SK-N-SH (cell line): ENCODE measurements around the gene EOGT. TPM values are rescaled to one million over a fixed set of nuclear protein-coding genes. Genes with fewer than 3 reads are reported as not detected.

Experiments used
- CTCF ChIA-PET: fragments of 300-600, 350-600 bp; formaldehyde crosslinking; extraction: SDS; loops from one replicate; lab custom pipeline; 2021; lab: Yijun Ruan, JAX
- POLR2A ChIA-PET: fragments of 350-600 bp; sonication (Branson Sonifier 250); formaldehyde crosslinking; extraction: SDS; loops from one replicate; lab custom pipeline; 2020; ENCODE audit warnings: antibody characterized with exemption, inconsistent platforms; lab: Yijun Ruan, JAX
- DNase-seq: peaks from one replicate; pipeline ENCODE4 v3.0.0; 2012
- H2AFZ ChIP-seq: fragments of 200-600 bp; sonication (generic); 2 replicates; pipeline ENCODE4 v1.8.1; 2016; ENCODE audit warnings: antibody characterized with exemption, mild to moderate bottlenecking, low read depth
- H3F3A ChIP-seq: fragments of 200-600 bp; sonication (generic); replicated peaks from 2 replicates; pipeline ENCODE3; 2016; ENCODE audit warnings: antibody characterized with exemption, mild to moderate bottlenecking; ENCODE audit not compliant: insufficient read depth
- H3K27ac ChIP-seq, 2 experiments: fragments of 200-500 bp in 1 of 2; fragments of 200-600 bp in 1 of 2; sonication (Bioruptor generic) in 1 of 2; sonication (generic), shearing (Covaris generic) in 1 of 2; 2 replicates each; pipeline versions ENCODE4 v1.5.1 to v1.6.1; 2014 to 2016; ENCODE audit warnings: low read depth in 2 of 2, inconsistent platforms in 1 of 2, low read length in 1 of 2, mild to moderate bottlenecking in 1 of 2, mixed read lengths in 1 of 2
- H3K27me3 ChIP-seq: fragments of 200-600 bp; sonication (generic), shearing (Covaris generic); 2 replicates; pipeline ENCODE4 v1.6.1; 2016; ENCODE audit warnings: mixed run types; ENCODE audit not compliant: insufficient read depth
- H3K36me3 ChIP-seq, 2 experiments: fragments of 200-500 bp in 1 of 2; fragments of 200-600 bp in 1 of 2; sonication (Bioruptor generic) in 1 of 2; sonication (generic) in 1 of 2; replicated peaks in 1 of 2; 2 replicates each; pipeline versions ENCODE3 to v1.5.1; 2014 to 2016; ENCODE audit warnings: low read length in 1 of 2, mild to moderate bottlenecking in 1 of 2; ENCODE audit not compliant: insufficient read depth in 2 of 2, control insufficient read depth in 1 of 2
- H3K4me1 ChIP-seq, 2 experiments: fragments of 200-500 bp in 1 of 2; fragments of 200-600 bp in 1 of 2; sonication (Bioruptor generic) in 1 of 2; sonication (generic), shearing (Covaris generic) in 1 of 2; 2 replicates each; pipeline versions ENCODE4 v1.5.1 to v1.6.1; 2014 to 2016; ENCODE audit warnings: low read depth in 1 of 2, low read length in 1 of 2, mixed run types in 1 of 2; ENCODE audit not compliant: insufficient read depth in 2 of 2, control insufficient read depth in 1 of 2
- H3K4me2 ChIP-seq: fragments of 200-600 bp; sonication (generic), shearing (Covaris generic); 2 replicates; pipeline ENCODE4 v1.6.1; 2017; ENCODE audit warnings: mixed run types
- H3K4me3 ChIP-seq, 2 experiments: fragments of 200-500 bp in 1 of 2; fragments of 200-600 bp in 1 of 2; sonication (Bioruptor generic) in 1 of 2; sonication (generic), shearing (Covaris generic) in 1 of 2; 2 replicates each; pipeline versions ENCODE4 v1.5.1 to v1.8.1; 2014 to 2016; ENCODE audit warnings: low read depth in 2 of 2, inconsistent platforms in 1 of 2, low read length in 1 of 2, mild to moderate bottlenecking in 1 of 2, mixed read lengths in 1 of 2, moderate library complexity in 1 of 2
- H3K79me2 ChIP-seq: fragments of 200-600 bp; sonication (generic); 2 replicates; pipeline ENCODE4 v1.8.1; 2017; ENCODE audit warnings: mild to moderate bottlenecking; ENCODE audit not compliant: insufficient read depth
- H3K9ac ChIP-seq: fragments of 200-600 bp; sonication (generic); 2 replicates; pipeline ENCODE4 v1.6.1; 2017; ENCODE audit warnings: mixed run types
- H3K9me2 ChIP-seq: fragments of 200-600 bp; sonication (generic); 2 replicates; pipeline ENCODE4 v1.6.1; 2017; ENCODE audit warnings: mixed run types
- H3K9me3 ChIP-seq: fragments of 200-600 bp; sonication (generic); 2 replicates; pipeline ENCODE4 v1.6.1; 2017; ENCODE audit warnings: mixed run types, mild to moderate bottlenecking, moderate library complexity
- H4K20me1 ChIP-seq: fragments of 200-600 bp; sonication (generic); 2 replicates; pipeline ENCODE4 v1.6.1; 2017; ENCODE audit warnings: mild to moderate bottlenecking, mixed run types; ENCODE audit not compliant: insufficient read depth
- CTCF ChIP-seq: fragments of 200-600 bp; sonication (generic); IDR thresholded peaks from 2 replicates; pipeline ENCODE4 v1.6.1; 2017; ENCODE audit warnings: antibody characterized with exemption, mild to moderate bottlenecking, moderate library complexity
- ELF1 ChIP-seq: IDR thresholded peaks from 2 replicates; pipeline ENCODE4 v1.4.0; 2012
- EP300 ChIP-seq, 2 experiments: IDR thresholded peaks; 2 replicates each; pipeline versions ENCODE4 v1.4.0 to v1.6.1; 2012; ENCODE audit warnings: borderline replicate concordance in 1 of 2, low read depth in 1 of 2, low read length in 1 of 2
- FOXM1 ChIP-seq: IDR thresholded peaks from 2 replicates; pipeline ENCODE4 v1.4.0; 2012; ENCODE audit warnings: low read depth, mild to moderate bottlenecking
- GABPA ChIP-seq: IDR thresholded peaks from 2 replicates; pipeline ENCODE4 v1.4.0; 2012; ENCODE audit warnings: low read depth, mild to moderate bottlenecking
- MAX ChIP-seq: IDR thresholded peaks from 2 replicates; pipeline ENCODE4 v1.4.0; 2012; ENCODE audit warnings: low read depth
- MEF2A ChIP-seq: IDR thresholded peaks from 2 replicates; pipeline ENCODE4 v1.4.0; 2012; ENCODE audit warnings: low read depth, borderline replicate concordance
- MXI1 ChIP-seq: IDR thresholded peaks from 2 replicates; pipeline ENCODE4 v1.6.1; 2012; ENCODE audit warnings: mild to moderate bottlenecking, low read depth, low read length, improper control_type of control experiment
- NFIC ChIP-seq: IDR thresholded peaks from 2 replicates; pipeline ENCODE4 v1.4.0; 2012; ENCODE audit warnings: borderline replicate concordance
- NRF1 ChIP-seq: IDR thresholded peaks from 2 replicates; pipeline ENCODE4 v1.6.1; 2012; ENCODE audit warnings: low read depth, mild to moderate bottlenecking, low read length
- PBX3 ChIP-seq: IDR thresholded peaks from 2 replicates; pipeline ENCODE4; 2012
- POLR2AphosphoS5 ChIP-seq: IDR thresholded peaks from 2 replicates; pipeline ENCODE4 v1.6.1; 2012; ENCODE audit warnings: low read depth, low read length
- RAD21 ChIP-seq: IDR thresholded peaks from 2 replicates; pipeline ENCODE4 v1.6.1; 2012; ENCODE audit warnings: mild to moderate bottlenecking, low read length
- REST ChIP-seq: IDR thresholded peaks from 2 replicates; pipeline ENCODE4 v1.6.1; 2012; ENCODE audit warnings: mild to moderate bottlenecking, low read depth, low read length, moderate library complexity
- RFX5 ChIP-seq: IDR thresholded peaks from 2 replicates; pipeline ENCODE4 v1.6.1; 2012; ENCODE audit warnings: mild to moderate bottlenecking, improper control_type of control experiment, low read length
- RXRA ChIP-seq: IDR thresholded peaks from 2 replicates; pipeline ENCODE4 v1.4.0; 2012; ENCODE audit warnings: low read depth, mild to moderate bottlenecking, borderline replicate concordance
- SIN3A ChIP-seq: IDR thresholded peaks from 2 replicates; pipeline ENCODE4 v1.6.1; 2012; ENCODE audit warnings: low read depth, mild to moderate bottlenecking, low read length, moderate library complexity, borderline replicate concordance
- TCF12 ChIP-seq: IDR thresholded peaks from 2 replicates; pipeline ENCODE4 v1.4.0; 2012
- YY1 ChIP-seq: IDR thresholded peaks from 2 replicates; pipeline ENCODE4 v1.4.0; 2012; ENCODE audit warnings: low read depth, mild to moderate bottlenecking
- ZBTB33 ChIP-seq: IDR thresholded peaks from 2 replicates; pipeline ENCODE4 v1.4.0; 2012; ENCODE audit warnings: low read depth, borderline replicate concordance
- WGBS: methylation state at CpG from one replicate; pipeline ENCODE4 v1.1.6; 2017; ENCODE audit warnings: low lambda C conversion rate; 5-methylcytosine and 5-hydroxymethylcytosine counted together
- polyA plus RNA-seq, 3 experiments: library from polyadenylated mRNA; depleted of rRNA; stranded (reverse); fragments of >200 nt; gene quantifications; 2 replicates each; pipeline ENCODE4 v1.2.3, GENCODE V29; 2012

EOGT gene
- polyA plus RNA-seq, 1 of the 3 experiments (the other 2 are of a cell fraction) = 6.0 TPM

- POLR2A ChIA-PET = no interaction called here
- TF ChIP-seq EP300 (IDR thresholded peaks at IDR 0.05; ENCODE audit: borderline replicate concordance in 1 of 2, low read depth in 1 of 2, low read length in 1 of 2) (no peak), MEF2A (no peak), ZBTB33 (no peak), FOXM1 (no peak), NFIC (no peak), POLR2AphosphoS5 (no peak), YY1 (no peak)
- Histone ChIP-seq H4K20me1 (no peaks in the 10 kb centered on the region), H3K4me2 (no peak overlapping the region), H3K9ac (no peak overlapping the region), H3K36me3 (peaks cover 47 to 48% of the 10 kb centered on the region in 2 experiments), H3K27ac (no peak overlapping the region), H3F3A (no peaks in the 10 kb centered on the region), H3K79me2 (no peaks in the 10 kb centered on the region), H3K9me2 (no peaks in the 10 kb centered on the region), H3K9me3 (no peaks in the 10 kb centered on the region), H2AFZ (no peak overlapping the region), H3K4me3 (no peak overlapping the region), H3K27me3 (no peaks in the 10 kb centered on the region), H3K4me1 (no peaks in the 10 kb centered on the region; a peak in 1 of 4 replicates)
- CTCF ChIA-PET = interaction anchor here (2.0 kb wide), 1 partner anchor 9 kb away, joined by 9 read pairs; the partner anchor contains the start of gene EOGT
- 96% methylated on average over 9 of the region's 9 CpGs for WGBS
- no peak for DNase-seq
Observed at GRCh38 chr3:69004138-69004537, 9.3 kb downstream of the EOGT start.

GRCh38 chr3:68999605-69000004 is 13.9 kb downstream of the EOGT start:
- Histone ChIP-seq H4K20me1 (no peaks in the 10 kb centered on the region), H3K9me3 (no peaks in the 10 kb centered on the region), H3F3A (no peaks in the 10 kb centered on the region), H3K27ac (peak overlapping the region in 1 of 2 experiments; percentile 38; a peak in 1 of 4 replicates), H3K36me3 (peaks cover 44 to 61% of the 10 kb centered on the region in 2 experiments), H3K27me3 (no peaks in the 10 kb centered on the region), H3K4me1 (no peaks in the 10 kb centered on the region), H3K9ac (no peak overlapping the region), H3K4me3 (no peak overlapping the region), H2AFZ (no peak overlapping the region), H3K4me2 (no peak overlapping the region), H3K79me2 (no peaks in the 10 kb centered on the region), H3K9me2 (no peaks in the 10 kb centered on the region)
- no peak for DNase-seq
- 96% methylated on average over 1 of the region's 1 CpG for WGBS
- ChIA-PET POLR2A (no interaction called here), CTCF (interaction anchor here (0.9 to 1.5 kb wide), 4 partner anchors 9 to 410 kb away, joined by 3 to 4 read pairs (median 4); partner anchors contain the start of gene EOGT)
- no peak for TF ChIP-seq TCF12
- TF ChIP-seq EP300 (IDR thresholded peaks at IDR 0.05; ENCODE audit: borderline replicate concordance in 1 of 2, low read depth in 1 of 2, low read length in 1 of 2) = no peak
- TF ChIP-seq GABPA = no peak
- TF ChIP-seq RFX5 = no peak
- TF ChIP-seq FOXM1 = no peak
- no peak for TF ChIP-seq RAD21
- TF ChIP-seq SIN3A = no peak
- TF ChIP-seq MXI1 = no peak
- no peak for TF ChIP-seq MAX
- no peak for TF ChIP-seq NRF1
- TF ChIP-seq PBX3 = no peak
- TF ChIP-seq ELF1 = no peak
- no peak for TF ChIP-seq CTCF
- TF ChIP-seq RXRA = no peak
- no peak for TF ChIP-seq REST
